ENCODE results near the gene UBE2A. TPM values are rescaled to one million over a fixed set of nuclear protein-coding genes. Genes with fewer than 3 reads are reported as not detected.

UBE2A gene
- total RNA-seq, 4 donors from 2014 or later: 28.1 to 41.7 (median 35.9) TPM

GRCh38 chrX:119570351-119570835 lies 4.0 kb upstream of the UBE2A start:
- no peak overlapping the region for H3K4me3 ChIP-seq
- H3K4me1 ChIP-seq: no peaks in the 10 kb centered on the region
- ATAC-seq (no peak), DNase-seq (no peak)
- H3K9me3 ChIP-seq: no peaks in the 10 kb centered on the region
- no peak overlapping the region for H3K27ac ChIP-seq
- in situ Hi-C loops (cut with MboI; ENCODE audit: low sequenced_read_pairs in 4 of 4): no loop called here
- intact Hi-C loops (cut with DNase I; ENCODE audit: low total_unique reads): loop anchor here (10.0 kb wide), 1 partner anchor 304 kb away; the partner anchor contains the start of genes NDUFA1 and RNF113A
- H3K27me3 ChIP-seq: no peaks in the 10 kb centered on the region
- no peak for TF ChIP-seq POLR2A (IDR thresholded peaks at IDR 0.05)
- TF ChIP-seq CTCF (IDR thresholded peaks at IDR 0.05 in 4 of 5, conservative IDR thresholded peaks at IDR 0.05 in 1 of 5): no peak
- H3K36me3 ChIP-seq: no peaks in the 10 kb centered on the region

- H3K27ac ChIP-seq: peak overlapping the region; percentile 84 to 96 (median 94)
- in situ Hi-C loops (cut with MboI; ENCODE audit: low sequenced_read_pairs in 4 of 4): no loop called here
- ATAC-seq (no peak), DNase-seq (no peak)
- H3K4me1 ChIP-seq: peaks cover 0 to 7% of the 10 kb centered on the region in 2 donors
- no peaks in the 10 kb centered on the region for H3K27me3 ChIP-seq
- H3K36me3 ChIP-seq: no peaks in the 10 kb centered on the region
- intact Hi-C loops (cut with DNase I; ENCODE audit: low total_unique reads): loop anchor here (10.0 kb wide), 1 partner anchor 302 kb away; the partner anchor contains the start of genes NDUFA1 and RNF113A
- H3K4me3 ChIP-seq: peak overlapping the region; percentile 66 to 75 (median 72)
- TF ChIP-seq POLR2A (IDR thresholded peaks at IDR 0.05): no peak
- TF ChIP-seq CTCF (IDR thresholded peaks at IDR 0.05 in 4 of 5, conservative IDR thresholded peaks at IDR 0.05 in 1 of 5): no peak
- no peaks in the 10 kb centered on the region for H3K9me3 ChIP-seq
Observed at GRCh38 chrX:119573222-119573621, 1.1 kb upstream of the UBE2A start.

GRCh38 chrX:119573840-119574393 lies 446 bp upstream of the UBE2A start:
- Histone ChIP-seq H3K4me3 (peak overlapping the region; percentile 66 to 75 (median 72)), H3K4me1 (peaks cover 0 to 7% of the 10 kb centered on the region in 2 donors), H3K9me3 (no peaks in the 10 kb centered on the region), H3K27me3 (no peaks in the 10 kb centered on the region), H3K36me3 (no peaks in the 10 kb centered on the region), H3K27ac (peak overlapping the region; percentile 84 to 96 (median 94))
- ATAC-seq (peak; percentile 52 to 59), DNase-seq (peak in 1 of 2 donors; percentile 16)
- in situ Hi-C loops (cut with MboI; ENCODE audit: low sequenced_read_pairs in 4 of 4) (no loop called here), intact Hi-C loops (cut with DNase I; ENCODE audit: low total_unique reads) (loop anchor here (1.0 to 10.0 kb wide), 4 partner anchors 9 to 301 kb away; partner anchors contain the start of genes NDUFA1, RNF113A, SLC25A5 and STEEP1)
- TF ChIP-seq CTCF (IDR thresholded peaks at IDR 0.05 in 4 of 5, conservative IDR thresholded peaks at IDR 0.05 in 1 of 5) (no peak), POLR2A (IDR thresholded peaks at IDR 0.05) (no peak)

- ATAC-seq: no peak
- no peak overlapping the region for H3K4me3 ChIP-seq
- peaks cover 11 to 16% of the 10 kb centered on the region in 2 donors for H3K4me1 ChIP-seq
- H3K27ac ChIP-seq: no peak overlapping the region
- H3K9me3 ChIP-seq: no peaks in the 10 kb centered on the region
- intact Hi-C loops (cut with DNase I; ENCODE audit: low total_unique reads) (loop anchor here (10.0 kb wide), 1 partner anchor 295 kb away; the partner anchor contains the start of genes NDUFA1 and RNF113A), in situ Hi-C loops (cut with MboI; ENCODE audit: low sequenced_read_pairs in 4 of 4) (no loop called here)
- DNase-seq: no peak
- no peak for TF ChIP-seq POLR2A (IDR thresholded peaks at IDR 0.05)
- TF ChIP-seq CTCF (IDR thresholded peaks at IDR 0.05 in 4 of 5, conservative IDR thresholded peaks at IDR 0.05 in 1 of 5): no peak
- no peaks in the 10 kb centered on the region for H3K36me3 ChIP-seq
- H3K27me3 ChIP-seq: no peaks in the 10 kb centered on the region
Observed at GRCh38 chrX:119579414-119579813, 5.1 kb downstream of the UBE2A start.
